Esophagus squamous epithelium (tissue), 4 donors: Measurements from ENCODE around the gene DIS3L2.

Source experiments
- POLR2A ChIP-seq, 4 donors: fragments of 450-650 bp; IDR thresholded peaks; one replicate each; pipeline ENCODE4 v1.6.1; 2017; ENCODE audit warnings: antibody characterized with exemption in 4 of 4, mild to moderate bottlenecking in 4 of 4, moderate library complexity in 3 of 4
- TF ChIP-seq, protein P1 (sequence below), 6 experiments: fragments of 450-650 bp in 4 of 6; fragments of 200-600 bp in 2 of 6; sonication (generic) in 2 of 6; IDR thresholded peaks; one replicate each; pipeline ENCODE4 v1.5.1; 2016 to 2019; ENCODE audit warnings: antibody characterized with exemption in 6 of 6, mild to moderate bottlenecking in 4 of 6, moderate library complexity in 4 of 6

DNA sequence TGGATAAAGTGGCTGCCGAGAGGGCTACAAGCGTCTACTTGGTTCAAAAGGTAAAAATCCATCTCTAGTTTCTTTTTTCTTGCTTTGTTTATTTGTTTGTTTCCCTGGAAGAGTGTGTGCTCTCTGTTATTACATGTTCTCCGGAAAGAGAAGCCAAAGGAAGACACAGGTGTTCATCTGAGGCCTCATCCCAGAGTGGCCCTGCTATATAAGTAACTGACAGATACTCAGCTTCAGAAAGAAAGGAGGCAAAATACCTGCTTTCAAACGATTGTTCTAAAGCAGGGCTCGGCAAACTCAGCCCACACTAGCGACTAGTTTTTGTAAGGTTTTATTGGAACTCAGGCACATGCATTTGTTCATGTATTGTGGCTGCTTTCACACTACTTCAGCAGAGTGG lies 277.1 kb downstream of the DIS3L2 start:
- TF ChIP-seq, protein P1, sequence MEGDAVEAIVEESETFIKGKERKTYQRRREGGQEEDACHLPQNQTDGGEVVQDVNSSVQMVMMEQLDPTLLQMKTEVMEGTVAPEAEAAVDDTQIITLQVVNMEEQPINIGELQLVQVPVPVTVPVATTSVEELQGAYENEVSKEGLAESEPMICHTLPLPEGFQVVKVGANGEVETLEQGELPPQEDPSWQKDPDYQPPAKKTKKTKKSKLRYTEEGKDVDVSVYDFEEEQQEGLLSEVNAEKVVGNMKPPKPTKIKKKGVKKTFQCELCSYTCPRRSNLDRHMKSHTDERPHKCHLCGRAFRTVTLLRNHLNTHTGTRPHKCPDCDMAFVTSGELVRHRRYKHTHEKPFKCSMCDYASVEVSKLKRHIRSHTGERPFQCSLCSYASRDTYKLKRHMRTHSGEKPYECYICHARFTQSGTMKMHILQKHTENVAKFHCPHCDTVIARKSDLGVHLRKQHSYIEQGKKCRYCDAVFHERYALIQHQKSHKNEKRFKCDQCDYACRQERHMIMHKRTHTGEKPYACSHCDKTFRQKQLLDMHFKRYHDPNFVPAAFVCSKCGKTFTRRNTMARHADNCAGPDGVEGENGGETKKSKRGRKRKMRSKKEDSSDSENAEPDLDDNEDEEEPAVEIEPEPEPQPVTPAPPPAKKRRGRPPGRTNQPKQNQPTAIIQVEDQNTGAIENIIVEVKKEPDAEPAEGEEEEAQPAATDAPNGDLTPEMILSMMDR (IDR thresholded peaks at IDR 0.05) = no peak
- TF ChIP-seq POLR2A (IDR thresholded peaks at IDR 0.05) = no peak
